Astrocyte of the spinal cord (primary cell): ENCODE data around the gene ASMTL.
"Not testable (repeated sequence)": the region's sequence is repeated elsewhere in the genome, so short reads cannot be mapped to it uniquely, and the experiment has no call there.

Experiments used
- DNase-seq: peaks from one replicate; pipeline ENCODE4 v3.0.0; 2011; ENCODE audit warnings: low read depth, low spot score
- H3K4me3 ChIP-seq: 2 replicates; pipeline ENCODE4 v1.5.1; 2011; ENCODE audit warnings: low read depth, mild to moderate bottlenecking, low read length, moderate library complexity
- in situ Hi-C: cut with HindIII; loops from 2 replicates; pipeline ENCODE4 v1.10.0; 2017; ENCODE audit warnings: low sequenced_read_pairs
- TF ChIP-seq, protein P1 (sequence below): IDR thresholded peaks from 2 replicates; pipeline ENCODE4 v1.5.1; 2012; ENCODE audit warnings: low read depth, mild to moderate bottlenecking, low read length, inconsistent platforms

ASMTL gene

DNA sequence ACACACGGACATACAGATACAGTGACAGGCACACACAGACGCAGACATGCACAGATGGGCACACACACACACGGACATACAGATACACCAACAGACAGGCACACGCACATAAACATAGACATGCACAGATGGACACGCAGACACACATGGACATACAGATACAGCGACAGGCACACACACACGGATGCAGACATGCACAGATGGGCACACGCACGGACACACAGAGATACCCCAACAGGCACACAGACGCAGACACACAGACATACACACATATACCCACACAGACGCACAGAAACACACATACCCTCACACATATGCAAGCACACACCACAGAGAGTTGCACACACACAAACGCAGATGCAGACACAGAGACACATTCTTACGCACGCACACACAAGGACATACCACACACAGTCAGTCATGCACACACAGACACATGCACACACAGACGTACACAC is 36.4 kb downstream of the ASMTL start:
- in situ Hi-C loops, result no loop called here
- no peak overlapping the region for H3K4me3 ChIP-seq
- DNase-seq, result no peak
- TF ChIP-seq, protein P1, sequence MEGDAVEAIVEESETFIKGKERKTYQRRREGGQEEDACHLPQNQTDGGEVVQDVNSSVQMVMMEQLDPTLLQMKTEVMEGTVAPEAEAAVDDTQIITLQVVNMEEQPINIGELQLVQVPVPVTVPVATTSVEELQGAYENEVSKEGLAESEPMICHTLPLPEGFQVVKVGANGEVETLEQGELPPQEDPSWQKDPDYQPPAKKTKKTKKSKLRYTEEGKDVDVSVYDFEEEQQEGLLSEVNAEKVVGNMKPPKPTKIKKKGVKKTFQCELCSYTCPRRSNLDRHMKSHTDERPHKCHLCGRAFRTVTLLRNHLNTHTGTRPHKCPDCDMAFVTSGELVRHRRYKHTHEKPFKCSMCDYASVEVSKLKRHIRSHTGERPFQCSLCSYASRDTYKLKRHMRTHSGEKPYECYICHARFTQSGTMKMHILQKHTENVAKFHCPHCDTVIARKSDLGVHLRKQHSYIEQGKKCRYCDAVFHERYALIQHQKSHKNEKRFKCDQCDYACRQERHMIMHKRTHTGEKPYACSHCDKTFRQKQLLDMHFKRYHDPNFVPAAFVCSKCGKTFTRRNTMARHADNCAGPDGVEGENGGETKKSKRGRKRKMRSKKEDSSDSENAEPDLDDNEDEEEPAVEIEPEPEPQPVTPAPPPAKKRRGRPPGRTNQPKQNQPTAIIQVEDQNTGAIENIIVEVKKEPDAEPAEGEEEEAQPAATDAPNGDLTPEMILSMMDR, result no peak

DNA sequence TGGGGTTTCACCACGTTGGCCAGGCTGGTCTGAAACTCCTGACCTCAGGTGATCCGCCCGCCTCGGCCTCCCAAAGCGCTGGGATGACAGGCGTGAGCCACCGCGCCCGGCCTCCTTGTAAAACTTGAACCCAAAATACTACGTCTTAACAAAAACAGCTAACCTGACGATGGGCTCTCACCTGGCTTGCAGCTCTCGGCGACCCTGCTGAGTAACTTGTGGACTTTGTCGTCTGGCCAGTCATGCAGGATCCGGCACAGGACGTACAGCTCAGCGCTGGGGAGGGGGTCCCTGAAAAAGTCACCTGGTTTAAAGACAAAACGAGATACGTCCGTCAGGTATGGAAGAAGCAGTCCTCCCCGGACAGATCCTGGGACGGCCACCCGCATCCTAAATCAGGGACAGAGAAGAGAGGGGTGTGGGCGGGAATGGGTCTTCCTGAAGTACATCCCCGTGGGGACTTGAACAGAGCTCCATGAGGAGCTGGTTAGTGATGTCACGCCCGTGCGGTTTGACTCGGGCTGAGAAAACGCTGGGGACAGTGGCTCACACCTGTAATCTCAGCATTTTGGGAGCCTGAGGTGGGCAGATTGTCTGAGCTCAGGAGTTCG is 40.1 kb downstream of the ASMTL start:
- TF ChIP-seq, protein P1, result no peak
- H3K4me3 ChIP-seq, result no peak overlapping the region
- in situ Hi-C loops, result no loop called here
- no peak for DNase-seq

DNA sequence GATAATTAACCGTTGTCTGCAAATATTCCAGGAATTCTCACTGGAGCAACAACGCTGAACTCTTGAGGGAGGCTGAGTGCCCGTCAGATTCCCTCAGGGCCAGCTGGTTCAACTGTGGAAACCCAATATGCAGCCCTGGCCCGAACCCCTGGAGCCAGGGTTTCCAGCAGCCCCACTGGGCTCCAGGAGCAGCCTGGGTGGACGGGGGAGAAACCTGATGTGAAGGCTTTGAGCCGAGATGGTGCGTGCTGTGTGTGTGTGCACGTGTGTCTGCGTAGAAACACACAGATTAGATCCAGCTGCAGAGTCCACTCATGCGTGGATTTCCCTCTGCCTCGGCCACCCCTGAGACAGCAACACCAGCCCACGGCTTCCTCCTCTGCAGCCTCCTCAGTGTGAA is 41.4 kb downstream of the ASMTL start:
- in situ Hi-C loops, result no loop called here
- no peak for DNase-seq
- TF ChIP-seq, protein P1, result no peak
- H3K4me3 ChIP-seq, result no peak overlapping the region

DNA sequence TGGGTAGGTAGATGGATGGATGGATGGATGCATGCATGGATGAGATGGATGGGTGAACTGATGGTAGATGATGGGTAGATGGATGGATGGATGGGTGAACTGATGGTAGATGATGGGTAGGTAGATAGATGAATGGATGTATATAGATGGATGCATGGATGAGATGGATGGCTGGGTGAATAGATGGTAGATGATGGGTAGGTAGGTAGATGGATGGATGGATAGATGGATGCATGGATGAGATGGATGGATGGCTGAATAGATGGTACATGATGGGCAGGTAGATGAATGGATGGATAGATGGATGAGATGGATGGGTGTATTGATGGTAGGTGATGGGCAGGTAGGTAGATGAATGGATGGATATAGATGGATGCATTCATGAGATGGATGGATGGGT is 45.7 kb downstream of the ASMTL start:
- no peak overlapping the region for H3K4me3 ChIP-seq
- DNase-seq, result no peak
- in situ Hi-C loops, result no loop called here
- TF ChIP-seq, protein P1, result no peak

DNA sequence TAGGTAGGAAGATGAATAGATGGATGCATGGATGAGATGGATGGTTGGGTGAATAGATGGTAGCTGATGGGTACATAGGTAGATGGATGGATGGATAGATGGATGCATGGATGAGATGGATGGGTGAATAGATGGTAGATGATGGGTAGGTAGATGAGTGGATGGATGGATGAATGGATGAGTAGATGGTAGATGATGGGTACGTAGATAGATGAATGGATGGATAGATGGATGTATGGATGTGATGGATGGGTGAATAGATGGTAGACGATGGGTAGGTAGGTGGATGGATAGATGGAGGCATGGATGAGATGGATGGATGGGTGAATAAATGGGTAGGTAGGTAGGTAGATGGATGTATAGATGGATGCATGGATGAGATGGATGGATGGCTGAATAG is 46.9 kb downstream of the ASMTL start:
- DNase-seq, H3K4me3 ChIP-seq, in situ Hi-C loops: not testable (repeated sequence)

DNA sequence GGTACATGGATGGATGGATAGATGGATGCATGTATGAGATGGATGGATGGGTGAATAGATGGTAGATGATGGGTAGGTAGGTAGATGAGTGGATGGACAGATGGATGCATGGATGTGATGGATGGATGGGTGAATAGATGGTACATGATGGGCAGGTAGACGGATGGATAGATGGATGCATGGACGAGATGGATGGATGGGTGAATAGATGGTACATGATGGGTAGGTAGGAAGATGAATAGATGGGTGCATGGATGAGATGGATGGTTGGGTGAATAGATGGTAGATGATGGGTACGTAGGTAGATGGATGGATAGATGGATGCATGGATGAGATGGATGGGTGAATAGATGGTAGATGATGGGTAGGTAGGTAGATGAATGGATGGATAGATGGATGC is 48.8 kb downstream of the ASMTL start:
- DNase-seq, in situ Hi-C loops, H3K4me3 ChIP-seq: not testable (repeated sequence)

DNA sequence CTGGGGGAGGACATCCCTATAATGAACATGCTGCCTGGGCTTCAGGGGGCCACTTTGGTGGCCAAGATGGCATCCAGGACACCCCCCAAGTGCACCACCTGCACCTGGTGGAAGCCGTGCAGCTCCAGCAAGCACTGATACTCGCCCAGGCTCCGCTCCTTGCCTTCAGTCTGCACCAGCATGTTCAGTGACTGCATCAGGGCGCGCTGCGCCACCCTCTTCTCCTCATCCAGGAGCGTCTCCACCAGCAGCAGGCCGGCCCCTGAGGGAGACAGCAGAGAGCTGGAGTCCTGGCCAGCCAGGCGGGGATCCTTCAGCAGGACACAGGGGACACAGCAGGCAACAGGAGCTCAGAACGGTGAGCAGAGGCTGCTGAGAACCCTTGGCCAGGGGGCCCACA is 49.5 kb downstream of the ASMTL start:
- DNase-seq, result no peak
- H3K4me3 ChIP-seq, result no peak overlapping the region
- TF ChIP-seq, protein P1, result no peak
- in situ Hi-C loops, result no loop called here
